ENCODE measurements around the gene SOCS4. TPM values are rescaled to one million over a fixed set of nuclear protein-coding genes. Genes with fewer than 3 reads are reported as not detected.
"Not testable (repeated sequence)": the region's sequence is repeated elsewhere in the genome, so short reads cannot be mapped to it uniquely, and the experiment has no call there.

Gene SOCS4
- total RNA-seq, 2 experiments from 2014 or later, result 23.0 to 37.3 TPM

DNA sequence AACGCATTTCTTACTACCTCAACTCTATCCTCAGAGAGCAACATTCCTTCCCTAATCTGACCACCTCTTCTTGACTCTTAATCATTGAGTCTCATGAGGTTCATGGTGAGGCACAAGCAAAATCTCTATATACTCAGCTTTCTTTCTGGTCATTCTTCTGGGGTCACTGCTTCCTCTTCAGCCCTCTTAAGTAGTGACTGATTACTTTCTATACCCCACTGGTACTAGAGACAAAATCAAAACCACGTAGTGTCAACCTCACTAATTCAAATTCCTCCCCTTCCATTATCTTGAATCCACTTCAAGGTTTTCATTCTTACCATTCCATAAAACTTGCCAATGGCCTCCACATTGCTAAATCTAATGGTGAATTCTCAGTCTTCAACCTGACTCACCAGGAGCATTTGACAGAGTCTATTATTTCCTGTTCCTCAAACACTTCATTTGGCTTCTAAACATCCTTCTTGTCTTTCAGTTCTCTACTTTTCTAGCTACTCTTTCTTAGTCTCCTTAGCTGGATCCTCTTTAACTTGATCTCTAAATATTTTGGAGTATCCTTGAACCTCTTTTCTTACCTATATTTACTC is 7.0 kb upstream of the SOCS4 start:
- BruUV-seq (replicated peaks), result no TSS peak
- Histone ChIP-seq H3K4me2 (ENCODE audit: low read length) (no peak overlapping the region), H3K79me2 (ENCODE audit: insufficient read depth, low read depth, low read length) (peaks cover 66% of the 10 kb centered on the region), H2AFZ (ENCODE audit: low read length) (no peak overlapping the region), H3K4me1 (ENCODE audit: insufficient read depth, low read length, poor library complexity, severe bottlenecking) (peaks cover 4% of the 10 kb centered on the region), H3K36me3 (ENCODE audit: insufficient read depth, low read length) (peaks cover 91% of the 10 kb centered on the region), H3K4me3 (ENCODE audit: low read depth, low read length, poor library complexity, severe bottlenecking) (no peak overlapping the region), H3K9me2 (ENCODE audit: insufficient read depth, low read length) (no peaks in the 10 kb centered on the region), H4K20me1 (ENCODE audit: insufficient read depth, low read length) (no peaks in the 10 kb centered on the region), H3K9me3 (ENCODE audit: low read length) (no peaks in the 10 kb centered on the region), H3K27ac (ENCODE audit: low read depth, low read length, poor library complexity, severe bottlenecking) (no peak overlapping the region)
- ChIA-PET CTCF (ENCODE audit: unreplicated experiment) (no interaction called here), POLR2A (no interaction called here)
- intact Hi-C loops (cut with micrococcal nuclease; ENCODE audit: unreplicated experiment), result no loop called here
- DNase-seq (ENCODE audit: low spot score), result no peak
- TF ChIP-seq, protein P1, sequence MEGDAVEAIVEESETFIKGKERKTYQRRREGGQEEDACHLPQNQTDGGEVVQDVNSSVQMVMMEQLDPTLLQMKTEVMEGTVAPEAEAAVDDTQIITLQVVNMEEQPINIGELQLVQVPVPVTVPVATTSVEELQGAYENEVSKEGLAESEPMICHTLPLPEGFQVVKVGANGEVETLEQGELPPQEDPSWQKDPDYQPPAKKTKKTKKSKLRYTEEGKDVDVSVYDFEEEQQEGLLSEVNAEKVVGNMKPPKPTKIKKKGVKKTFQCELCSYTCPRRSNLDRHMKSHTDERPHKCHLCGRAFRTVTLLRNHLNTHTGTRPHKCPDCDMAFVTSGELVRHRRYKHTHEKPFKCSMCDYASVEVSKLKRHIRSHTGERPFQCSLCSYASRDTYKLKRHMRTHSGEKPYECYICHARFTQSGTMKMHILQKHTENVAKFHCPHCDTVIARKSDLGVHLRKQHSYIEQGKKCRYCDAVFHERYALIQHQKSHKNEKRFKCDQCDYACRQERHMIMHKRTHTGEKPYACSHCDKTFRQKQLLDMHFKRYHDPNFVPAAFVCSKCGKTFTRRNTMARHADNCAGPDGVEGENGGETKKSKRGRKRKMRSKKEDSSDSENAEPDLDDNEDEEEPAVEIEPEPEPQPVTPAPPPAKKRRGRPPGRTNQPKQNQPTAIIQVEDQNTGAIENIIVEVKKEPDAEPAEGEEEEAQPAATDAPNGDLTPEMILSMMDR (conservative IDR thresholded peaks at IDR 0.05; ENCODE audit: low read length), result no peak
- TF ChIP-seq EZH2phosphoT487 (IDR thresholded peaks at IDR 0.05; ENCODE audit: borderline replicate concordance, low read depth, low read length), result no peak

DNA sequence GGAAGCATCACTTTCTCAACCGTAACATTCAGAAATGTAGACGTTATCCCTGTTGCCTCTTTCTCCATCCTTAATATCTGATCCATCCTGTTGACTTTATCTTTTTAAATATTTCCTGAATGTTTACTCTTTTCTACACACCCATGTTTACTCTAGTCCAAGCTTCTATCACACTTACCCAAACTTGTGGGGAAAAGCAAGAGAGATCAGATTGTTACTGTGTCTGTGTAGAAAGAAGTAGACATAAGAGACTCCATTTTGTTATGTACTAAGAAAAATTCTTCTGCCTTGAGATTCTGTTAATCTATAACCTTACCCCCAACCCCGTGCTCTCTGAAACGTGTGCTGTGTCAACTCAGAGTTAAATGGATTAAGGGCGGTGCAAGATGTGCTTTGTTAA is 2.7 kb upstream of the SOCS4 start:
- H3K4me2 ChIP-seq (ENCODE audit: low read length); intact Hi-C loops (cut with micrococcal nuclease; ENCODE audit: unreplicated experiment); CTCF ChIA-PET (ENCODE audit: unreplicated experiment): not testable (repeated sequence)

DNA sequence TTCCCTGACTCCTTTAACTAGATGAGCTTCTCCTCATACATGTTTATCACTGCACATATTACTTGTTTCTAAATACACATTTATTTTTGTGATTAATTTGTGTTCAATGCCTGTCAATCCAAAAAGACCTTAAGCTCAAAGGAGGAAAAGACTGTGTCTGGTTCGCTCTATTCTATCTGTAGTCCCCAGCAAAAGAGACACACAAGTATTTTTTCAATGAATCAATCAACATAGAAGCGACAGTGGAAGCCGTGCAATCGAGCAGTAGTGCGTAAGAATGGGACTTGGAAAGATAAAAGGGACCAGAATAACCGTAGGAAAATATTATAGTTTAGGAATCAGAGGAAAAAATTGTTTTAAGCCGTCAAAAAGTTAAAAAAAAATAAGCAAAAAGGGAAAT is 1.1 kb upstream of the SOCS4 start:
- intact Hi-C loops (cut with micrococcal nuclease; ENCODE audit: unreplicated experiment), result no loop called here
- Histone ChIP-seq H3K27ac (ENCODE audit: low read depth, low read length, poor library complexity, severe bottlenecking) (peak overlapping the region; percentile 75), H3K4me3 (ENCODE audit: low read depth, low read length, poor library complexity, severe bottlenecking) (peak overlapping the region; percentile 81)

More for the DNA sequence above, 2.7 kb upstream of the SOCS4 start:
- H3K4me1 ChIP-seq (ENCODE audit: insufficient read depth, low read length, poor library complexity, severe bottlenecking), result peaks cover 17% of the 10 kb centered on the region
- H3K4me3 ChIP-seq (ENCODE audit: low read depth, low read length, poor library complexity, severe bottlenecking); H3K9me3 ChIP-seq (ENCODE audit: low read length); H2AFZ ChIP-seq (ENCODE audit: low read length); BruUV-seq (replicated peaks); H3K9me2 ChIP-seq (ENCODE audit: insufficient read depth, low read length); H3K27ac ChIP-seq (ENCODE audit: low read depth, low read length, poor library complexity, severe bottlenecking); POLR2A ChIA-PET; DNase-seq (ENCODE audit: low spot score); H4K20me1 ChIP-seq (ENCODE audit: insufficient read depth, low read length): not testable (repeated sequence)
- H3K79me2 ChIP-seq (ENCODE audit: insufficient read depth, low read depth, low read length), result peaks cover 77% of the 10 kb centered on the region
- H3K36me3 ChIP-seq (ENCODE audit: insufficient read depth, low read length), result peaks cover 56% of the 10 kb centered on the region

More for the DNA sequence above, 1.1 kb upstream of the SOCS4 start:
- no peak for DNase-seq (ENCODE audit: low spot score)
- POLR2A ChIA-PET, result interaction anchor here (0.6 to 3.6 kb wide), 9 partner anchors 11 to 1562 kb away, joined by 3 to 19 read pairs (median 5); partner anchors contain the start of gene MAPK1IP1L
- BruUV-seq (replicated peaks), result no TSS peak
- peaks cover 77% of the 10 kb centered on the region for H3K79me2 ChIP-seq (ENCODE audit: insufficient read depth, low read depth, low read length)
- CTCF ChIA-PET (ENCODE audit: unreplicated experiment), result no interaction called here
- H3K4me2 ChIP-seq (ENCODE audit: low read length), result peak overlapping the region; percentile 96
- peaks cover 17% of the 10 kb centered on the region; the same call in 1 of the 2 replicates for H4K20me1 ChIP-seq (ENCODE audit: insufficient read depth, low read length)
- H2AFZ ChIP-seq (ENCODE audit: low read length), result no peak overlapping the region; the same call in 1 of the 2 replicates
- no peaks in the 10 kb centered on the region for H3K9me2 ChIP-seq (ENCODE audit: insufficient read depth, low read length)
- peaks cover 29% of the 10 kb centered on the region for H3K4me1 ChIP-seq (ENCODE audit: insufficient read depth, low read length, poor library complexity, severe bottlenecking)
- TF ChIP-seq, protein P1 (conservative IDR thresholded peaks at IDR 0.05; ENCODE audit: low read length), result no peak
- TF ChIP-seq EZH2phosphoT487 (IDR thresholded peaks at IDR 0.05; ENCODE audit: borderline replicate concordance, low read depth, low read length), result no peak
- no peaks in the 10 kb centered on the region for H3K9me3 ChIP-seq (ENCODE audit: low read length)
- H3K36me3 ChIP-seq (ENCODE audit: insufficient read depth, low read length), result peaks cover 44% of the 10 kb centered on the region
